ENCODE results near the gene VWA1.
"Not testable (repeated sequence)": the region's sequence is repeated elsewhere in the genome, so short reads cannot be mapped to it uniquely, and the experiment has no call there.

Gene VWA1

DNA sequence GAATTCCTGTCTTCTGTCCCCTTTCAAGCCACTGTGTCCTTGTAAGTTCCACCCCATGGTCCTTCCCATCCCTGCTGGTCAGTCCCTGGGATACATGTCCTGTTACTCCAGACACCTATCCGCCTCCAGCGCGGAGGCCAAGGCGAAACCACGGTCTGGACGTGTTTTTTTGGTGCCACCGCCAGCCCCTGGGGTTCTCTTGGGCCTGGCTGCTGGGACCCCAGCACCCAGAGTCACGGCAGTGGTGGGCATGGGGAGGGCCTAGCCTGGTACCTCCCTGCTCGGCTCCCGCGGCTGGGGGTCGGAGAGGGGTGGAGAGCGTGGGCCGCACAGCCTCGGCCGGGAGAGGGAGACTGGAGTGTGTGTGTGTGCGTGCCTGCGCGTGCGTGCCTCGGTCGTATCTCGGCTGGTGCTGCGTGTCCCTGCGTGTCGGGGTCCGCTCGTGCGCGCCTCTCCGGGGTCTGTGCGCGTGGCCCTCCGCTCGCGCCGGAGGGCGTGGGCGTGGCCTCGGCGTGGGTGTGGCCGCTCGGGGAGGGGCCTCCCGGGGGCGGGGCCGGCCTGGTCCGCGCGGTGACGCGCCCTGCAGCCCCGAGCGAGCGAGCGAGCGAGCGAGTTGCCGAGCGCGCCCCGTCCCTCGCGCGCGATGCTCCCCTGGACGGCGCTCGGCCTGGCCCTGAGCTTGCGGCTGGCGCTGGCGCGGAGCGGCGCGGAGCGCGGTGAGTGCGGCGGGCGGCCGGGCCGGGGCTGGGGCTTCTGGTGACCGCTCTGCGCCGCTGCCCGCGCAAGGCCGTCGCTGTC is at the start of gene VWA1:
Gene VWA1 (plus strand): TSS at position 585 of the 798 bp plus-strand sequence. CDS start 59 bp downstream, at position 644.
- DNase-seq, result peak; percentile 60

DNA sequence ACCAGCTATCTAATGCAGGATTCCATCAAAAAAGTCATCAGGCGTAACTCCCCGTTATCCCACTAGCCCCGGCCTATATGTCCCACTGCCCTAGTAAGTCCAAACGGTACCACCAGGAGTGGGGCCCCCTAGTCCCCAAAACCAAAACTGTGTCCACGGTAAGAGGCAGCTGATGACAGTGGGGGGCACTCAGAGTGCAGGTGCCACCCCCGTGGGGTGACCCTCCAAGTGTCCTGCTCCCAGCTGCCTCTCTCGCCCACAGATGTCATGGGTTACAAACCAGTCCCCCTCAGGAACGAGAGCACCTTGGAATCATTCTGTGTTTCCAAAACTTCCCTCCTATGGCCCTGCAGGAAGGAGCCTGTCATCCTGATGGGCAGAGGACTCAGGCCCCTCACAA is 49.6 kb upstream of the VWA1 start:
- no peak for DNase-seq

DNA sequence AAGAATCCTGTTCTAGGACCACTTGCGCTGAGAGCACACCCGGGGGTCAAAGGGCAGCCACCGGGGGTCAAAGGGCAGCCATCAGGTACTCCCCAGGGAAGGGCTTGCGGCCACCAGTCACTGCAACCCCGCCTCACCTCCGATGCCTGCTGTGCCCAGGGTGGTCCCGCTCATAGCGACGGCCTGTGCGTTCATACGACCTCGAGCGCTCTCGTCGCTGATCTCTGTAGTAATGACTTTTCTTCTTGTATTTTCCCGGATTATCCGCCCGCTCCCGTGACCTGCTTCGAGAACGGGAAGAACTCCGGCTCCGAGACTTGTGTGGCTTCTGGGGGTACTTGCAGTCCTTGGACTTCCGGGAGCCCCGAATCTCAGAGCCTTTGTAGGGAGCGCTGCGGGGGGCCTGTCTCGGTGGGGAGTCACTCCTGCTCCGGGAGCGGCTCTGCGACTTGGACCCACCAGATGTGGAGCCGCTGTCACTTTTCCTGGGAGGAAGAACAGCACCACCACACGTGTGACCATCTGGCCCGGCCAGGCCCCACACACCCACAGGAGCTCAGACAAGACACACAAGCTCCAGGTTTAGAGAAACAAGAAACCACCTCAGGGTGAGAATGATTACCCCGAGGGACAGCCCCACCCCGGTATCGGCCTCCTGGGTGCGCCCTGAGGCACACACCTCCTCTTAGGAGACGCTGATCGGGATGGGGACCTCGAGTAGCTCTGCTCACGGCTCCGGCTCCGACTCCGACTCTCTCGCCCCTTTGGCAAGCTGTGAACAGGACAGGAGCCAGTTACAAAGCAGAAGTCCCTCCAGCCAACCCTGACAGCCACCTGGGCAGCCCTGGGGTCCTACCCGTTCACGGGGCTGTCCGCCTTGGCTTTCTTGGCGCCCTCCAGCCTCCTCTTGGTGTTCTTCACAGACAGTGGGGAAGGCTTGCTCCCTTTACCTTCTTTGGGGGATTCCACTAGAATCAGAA is 48.1 kb upstream of the VWA1 start:
- DNase-seq, result no peak

GRCh38 chr1:1388078-1388472 is 47.4 kb upstream of the VWA1 start:
- no peak for DNase-seq

DNA sequence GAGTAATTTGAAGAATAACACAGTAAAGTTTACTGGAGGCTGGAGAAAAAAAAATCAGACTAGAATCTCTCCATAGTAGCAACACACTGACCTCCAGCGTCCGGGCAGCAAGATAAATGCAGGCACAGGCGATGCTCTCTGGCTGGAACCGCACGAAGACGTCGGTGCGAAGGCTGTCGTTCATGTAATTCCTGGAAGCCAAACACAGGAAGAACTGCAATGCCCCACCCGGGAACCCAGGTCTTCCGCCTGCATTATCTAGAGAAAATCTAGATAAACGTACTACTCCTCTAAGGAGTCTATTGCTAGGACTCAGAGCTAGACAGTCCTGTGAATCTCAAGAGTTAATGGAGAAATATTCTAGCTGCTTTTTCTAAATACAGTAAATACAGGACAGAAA is 44.8 kb upstream of the VWA1 start:
- no peak for DNase-seq

DNA sequence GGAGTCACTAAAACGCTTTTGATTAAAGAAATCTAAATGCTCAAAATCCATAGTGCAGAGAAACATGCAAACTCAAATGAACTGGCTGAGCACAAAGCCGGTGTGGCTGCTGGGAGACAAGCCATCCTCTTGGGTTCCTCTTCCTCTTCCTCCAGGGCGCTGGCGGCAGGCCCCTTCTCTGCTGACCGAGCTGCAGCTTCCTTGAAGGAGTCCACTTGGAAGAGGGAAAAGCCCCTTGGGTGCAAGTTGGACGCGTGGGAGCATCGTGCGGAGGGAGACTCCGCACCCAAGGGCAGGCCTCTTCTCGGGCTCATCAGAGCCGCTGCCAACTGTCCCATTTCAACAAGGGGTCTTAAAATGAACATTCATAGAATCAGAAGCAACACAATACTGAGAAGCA is 44.3 kb upstream of the VWA1 start:
- DNase-seq, result no peak

DNA sequence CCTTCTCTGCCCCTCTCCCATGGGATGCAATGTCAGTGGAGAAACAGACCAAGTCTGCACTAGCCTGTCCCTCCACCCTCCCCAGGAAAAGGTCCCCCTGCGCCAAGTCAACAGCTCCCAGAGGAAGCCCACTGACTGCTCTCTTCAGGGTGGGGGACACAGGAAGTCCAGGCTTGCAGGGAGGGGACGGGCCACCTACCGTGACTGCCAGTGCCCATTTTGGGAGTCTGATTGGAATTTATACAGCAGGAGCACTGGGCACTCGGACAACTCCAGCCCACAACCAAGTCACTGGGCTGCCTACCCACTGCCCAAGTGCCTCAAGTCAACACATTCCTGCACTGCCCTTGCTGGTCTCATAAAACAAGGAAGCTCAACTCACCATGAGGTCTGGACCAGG is 42.5 kb upstream of the VWA1 start:
- DNase-seq, result no peak

DNA sequence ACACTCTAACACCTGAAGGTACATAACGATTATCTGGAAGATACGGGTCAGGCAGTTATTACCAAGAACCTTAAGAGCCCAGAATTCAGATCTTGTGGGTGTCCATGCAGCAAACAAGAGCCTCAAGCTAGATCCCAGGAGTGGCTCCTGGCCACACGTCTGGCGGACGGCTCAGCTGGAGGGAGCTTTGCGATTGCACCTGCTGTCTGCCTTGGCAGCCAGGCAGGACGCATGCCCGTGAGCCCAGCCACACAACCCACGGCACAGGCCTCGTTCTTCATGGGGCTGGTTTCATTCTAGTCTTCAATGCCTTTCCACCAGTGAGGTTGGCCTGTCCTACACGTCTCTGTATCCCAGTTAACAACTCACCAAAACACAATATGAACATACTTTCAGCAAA is 42.1 kb upstream of the VWA1 start:
- DNase-seq, result no peak

DNA sequence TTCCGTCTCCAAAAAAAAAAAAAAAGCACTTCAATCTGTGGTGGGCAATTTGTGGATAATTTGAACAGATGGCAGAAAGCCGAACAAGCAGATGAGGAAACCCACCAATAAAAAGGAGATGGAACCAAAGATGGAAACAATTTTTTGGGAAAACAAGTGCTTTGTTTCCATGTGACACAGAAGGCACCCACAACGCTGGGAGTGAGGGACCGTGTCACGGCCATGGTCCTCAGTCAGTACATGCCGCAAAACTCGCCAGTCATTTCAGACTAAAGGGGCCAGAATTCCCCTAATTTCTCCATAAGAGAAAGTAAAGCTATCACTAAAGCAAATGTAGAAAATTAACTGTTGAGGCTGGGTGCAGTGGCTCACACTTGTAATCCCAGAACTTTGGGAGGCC is 41.4 kb upstream of the VWA1 start:
- no peak for DNase-seq

GRCh38 chr1:1395166-1395565 is 40.3 kb upstream of the VWA1 start:
- no peak for DNase-seq

DNA sequence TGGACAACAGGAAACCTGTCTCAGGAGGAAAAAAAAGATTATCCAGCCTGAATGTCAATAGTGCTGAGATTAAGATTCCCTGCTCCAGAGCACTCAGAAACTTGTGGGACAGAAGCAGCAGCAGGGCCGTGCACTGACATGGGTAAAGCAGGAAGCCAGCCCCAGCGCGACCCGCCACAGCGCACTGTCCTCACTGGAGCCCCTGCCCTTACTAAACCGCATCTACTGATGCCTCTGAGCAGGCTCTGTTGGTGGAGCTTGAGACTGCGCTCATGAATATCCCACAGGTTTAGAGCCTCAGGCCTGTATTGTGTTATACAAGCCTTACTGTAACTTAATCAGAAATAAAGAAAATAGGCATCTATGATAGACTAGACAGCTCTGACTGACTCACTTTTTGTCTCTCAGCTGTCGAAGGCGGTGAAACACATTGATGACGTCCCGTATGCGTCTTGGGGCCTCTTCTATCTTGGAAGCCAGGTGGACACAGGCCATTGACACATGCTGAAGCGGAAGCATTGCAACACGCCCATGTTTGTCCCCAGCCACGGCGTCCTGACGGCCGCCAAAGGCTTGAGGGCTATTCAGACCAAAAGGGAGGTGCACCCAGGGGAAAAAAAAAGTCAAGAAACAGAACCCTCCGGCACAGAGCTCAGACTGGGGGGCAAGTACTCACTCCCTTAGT is 37.5 kb upstream of the VWA1 start:
- no peak for DNase-seq

DNA sequence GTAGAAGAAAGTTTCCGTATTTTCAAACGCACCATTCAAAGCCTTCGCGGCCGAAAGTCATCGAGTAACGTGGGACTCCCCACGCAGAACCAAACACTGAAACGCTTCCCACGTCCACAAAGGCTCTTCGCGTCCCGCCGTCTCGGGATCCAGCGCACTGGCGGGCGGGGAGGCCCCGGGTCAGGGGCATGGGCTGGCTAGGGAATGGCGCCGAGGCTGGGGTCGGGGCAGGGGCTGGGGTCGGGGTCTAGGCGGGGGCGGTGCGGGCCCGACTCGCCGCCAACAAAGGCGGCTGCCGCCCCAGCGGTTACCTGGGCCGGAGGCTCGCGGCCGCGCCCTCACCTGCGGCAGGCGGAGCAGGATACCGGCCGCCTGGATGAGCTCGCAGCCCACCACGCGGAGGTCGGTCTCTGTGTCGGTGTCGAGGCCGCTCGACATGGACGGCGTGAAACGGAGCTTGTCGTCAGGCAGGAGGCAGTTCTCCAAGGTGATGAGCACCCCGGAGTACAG is 36.8 kb upstream of the VWA1 start:
- DNase-seq, result peak; percentile 31

DNA sequence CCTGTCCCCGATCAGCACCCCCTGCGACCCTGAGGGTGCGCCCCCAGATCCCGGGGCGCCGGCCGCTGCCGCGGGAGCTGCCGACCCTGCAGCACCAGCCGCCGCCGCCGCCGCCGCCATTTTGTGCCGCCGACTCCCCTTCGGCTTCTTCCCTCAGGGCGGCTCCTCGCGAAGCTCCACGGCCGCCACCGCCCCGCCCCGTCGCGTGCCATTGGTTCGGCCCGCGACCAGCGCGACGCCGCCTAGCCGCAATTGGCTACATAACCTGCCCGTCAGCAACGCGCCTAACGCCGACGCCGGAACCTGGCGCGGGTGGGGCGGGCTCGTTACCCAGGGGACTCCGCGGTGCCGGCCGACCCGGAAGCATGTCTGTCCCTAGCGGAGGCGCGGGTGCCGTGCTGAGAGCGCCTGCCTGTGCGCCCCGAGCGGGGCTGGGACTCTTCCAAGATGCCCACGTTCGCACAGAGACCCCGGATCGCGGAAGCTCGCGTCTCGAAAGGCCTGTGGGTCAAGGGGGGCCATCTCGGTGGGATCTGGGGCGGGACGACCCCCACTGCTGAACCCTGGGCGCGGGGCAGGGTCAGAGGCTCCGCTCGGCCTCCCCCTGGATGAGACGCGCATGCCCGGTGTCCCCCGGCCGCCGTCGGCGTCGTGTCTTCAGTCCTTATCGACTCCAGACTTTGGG is 36.2 kb upstream of the VWA1 start, which contains the start of gene CCNL2:
Gene CCNL2 (minus strand): TSS at position 149 of the 685 bp plus-strand sequence. CDS start 29 bp downstream, at position 120.
- peak; percentile 99 for DNase-seq

GRCh38 chr1:1399872-1400575 is 35.5 kb upstream of the VWA1 start:
- DNase-seq, result no peak

- no peak for DNase-seq
These were observed 34.7 kb upstream of the VWA1 start for GRCh38 chr1:1400576-1401456.

- no peak for DNase-seq
These were observed 34.0 kb upstream of the VWA1 start for GRCh38 chr1:1401457-1402010.

DNA sequence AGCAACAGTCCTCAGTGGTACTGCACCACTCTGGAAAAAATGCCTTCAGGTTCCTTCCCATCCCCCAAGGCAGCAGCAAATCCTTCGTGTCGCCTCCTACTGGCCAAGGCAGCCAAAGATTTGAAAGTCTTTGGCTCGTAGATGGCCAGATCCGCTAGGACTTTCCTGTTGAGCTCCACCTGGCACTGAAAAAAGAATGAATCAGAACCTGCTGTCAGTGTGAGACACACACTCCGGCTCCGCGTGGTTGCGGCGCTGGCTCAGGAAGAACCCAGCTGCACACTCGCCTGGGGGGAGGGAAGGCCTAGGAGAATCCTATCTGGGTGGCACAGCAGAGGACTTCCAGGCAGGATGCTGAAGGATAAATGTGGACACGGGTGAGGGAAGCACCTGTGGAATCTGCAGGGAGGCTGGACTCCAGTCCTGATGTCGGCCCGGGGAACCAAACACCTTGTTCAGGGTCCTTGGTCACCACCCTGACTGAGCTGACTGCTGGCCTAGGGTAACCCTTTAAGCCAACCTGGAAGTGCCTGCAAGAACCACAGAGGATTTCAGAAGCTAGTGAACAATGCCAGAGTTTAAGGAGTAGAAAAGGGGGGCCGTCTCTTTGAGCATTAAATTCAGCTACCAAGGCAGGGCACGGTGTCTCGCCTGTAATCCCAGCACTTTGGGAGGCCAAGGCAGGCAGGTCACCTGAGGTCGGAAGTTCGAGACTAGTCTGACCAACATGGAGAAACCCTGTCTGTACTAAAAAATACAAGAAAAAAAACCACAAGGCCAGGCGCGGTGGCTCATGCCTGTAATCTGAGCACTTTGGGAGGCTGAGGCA is 33.2 kb upstream of the VWA1 start:
- peak; percentile 57 for DNase-seq

- not testable (repeated sequence) for DNase-seq
These were observed 32.5 kb upstream of the VWA1 start for GRCh38 chr1:1402901-1403392.

GRCh38 chr1:1403653-1404052 is 31.8 kb upstream of the VWA1 start:
- DNase-seq, result no peak
